Erythroblast (primary cell): Measurements from ENCODE around the gene PHKG2.

Experiments
- GATA1 ChIP-seq: IDR thresholded peaks from 2 replicates; pipeline ENCODE4 v1.6.1; 2011; ENCODE audit warnings: low read depth, mild to moderate bottlenecking, control low read depth, low read length, moderate library complexity
- POLR2A ChIP-seq: IDR thresholded peaks from 2 replicates; pipeline ENCODE4 v1.6.1; 2011; ENCODE audit warnings: mild to moderate bottlenecking, low read length

DNA sequence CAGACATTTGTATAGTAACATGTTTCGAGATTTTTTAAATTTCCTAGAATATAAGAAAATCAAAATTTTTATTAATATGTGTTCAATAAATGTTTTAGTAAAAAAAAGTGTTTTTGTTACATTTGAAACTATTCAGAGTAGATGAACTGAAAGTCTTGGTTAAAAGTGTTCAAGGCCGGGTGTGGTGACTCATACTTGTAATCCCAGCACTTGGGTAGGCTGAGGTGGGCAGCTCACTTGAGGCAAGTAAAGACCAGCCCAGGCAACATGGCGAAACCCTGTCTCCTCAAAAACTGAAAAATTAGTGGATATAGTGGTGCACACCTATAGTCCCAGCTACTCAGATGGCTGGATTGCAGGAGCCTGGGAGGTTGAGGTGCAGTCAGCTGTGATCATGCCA lies 16.8 kb upstream of the PHKG2 start:
- no peak for TF ChIP-seq POLR2A
- no peak for TF ChIP-seq GATA1
